Upper lobe of right lung (tissue), 1 donor: ENCODE measurements around the gene PARP1. TPM values are rescaled to one million over a fixed set of nuclear protein-coding genes. Genes with fewer than 3 reads are reported as not detected.

ENCODE experiments used
- ATAC-seq: fragments of 200-7000 bp; cut with Tn5 transposase; one replicate; pipeline ENCODE4 v1.9.1; 2020; ENCODE audit warnings: mild to moderate bottlenecking, moderate library complexity
- DNase-seq: peaks from one replicate; pipeline ENCODE4 v3.0.0-alpha.2; 2020
- H3K27ac ChIP-seq: fragments of 200-600 bp; one replicate; pipeline ENCODE4 v1.8.0; 2022
- H3K27me3 ChIP-seq: fragments of 200-600 bp; one replicate; pipeline ENCODE4 v1.8.0; 2022; ENCODE audit warnings: mild to moderate bottlenecking
- H3K36me3 ChIP-seq: fragments of 200-600 bp; one replicate; pipeline ENCODE4 v1.8.0; 2022
- H3K4me1 ChIP-seq: fragments of 200-600 bp; one replicate; pipeline ENCODE4 v1.8.0; 2022
- H3K4me3 ChIP-seq: fragments of 200-600 bp; one replicate; pipeline ENCODE4 v1.8.0; 2022; ENCODE audit warnings: mild to moderate bottlenecking
- H3K9me3 ChIP-seq: fragments of 200-600 bp; one replicate; pipeline ENCODE4 v1.8.0; 2022
- intact Hi-C: fragments of 100-400 bp; cut with DNase I; formaldehyde crosslinking; loops from one replicate; pipeline ENCODE4 v1.11.0; 2022
- long read RNA-seq: library from polyadenylated mRNA; unstranded; transcript quantifications from one replicate; pipeline ENCODE4 v2.0.0, GENCODE V29; 2021
- total RNA-seq: library from RNA; stranded (reverse); fragmentation: NEBNext Ultra II Directional; extraction: Animal tissue kit (Norgen Biotek cat#: 25700); gene quantifications from one replicate; pipeline ENCODE4 v1.2.1, GENCODE V29; 2021
- TF ChIP-seq, protein P1 (sequence below): fragments of 200-600 bp; IDR thresholded peaks from one replicate; pipeline ENCODE4 v1.8.0; 2022; ENCODE audit warnings: antibody characterized with exemption
- donor health status: DM: no; HTN: yes; CAD: no; lungs with severe emphysema.

The PARP1 gene
- total RNA-seq = 64.6 TPM
- long read RNA-seq, transcript PARP1-203 (23 exons, 3,958 nt) = major isoform, 112 of 127 reads
- long read RNA-seq, partial matches to known transcripts = 12 of 127 reads
- long read RNA-seq, other reads (novel, unspliced or antisense) = 3 of 127 reads

DNA sequence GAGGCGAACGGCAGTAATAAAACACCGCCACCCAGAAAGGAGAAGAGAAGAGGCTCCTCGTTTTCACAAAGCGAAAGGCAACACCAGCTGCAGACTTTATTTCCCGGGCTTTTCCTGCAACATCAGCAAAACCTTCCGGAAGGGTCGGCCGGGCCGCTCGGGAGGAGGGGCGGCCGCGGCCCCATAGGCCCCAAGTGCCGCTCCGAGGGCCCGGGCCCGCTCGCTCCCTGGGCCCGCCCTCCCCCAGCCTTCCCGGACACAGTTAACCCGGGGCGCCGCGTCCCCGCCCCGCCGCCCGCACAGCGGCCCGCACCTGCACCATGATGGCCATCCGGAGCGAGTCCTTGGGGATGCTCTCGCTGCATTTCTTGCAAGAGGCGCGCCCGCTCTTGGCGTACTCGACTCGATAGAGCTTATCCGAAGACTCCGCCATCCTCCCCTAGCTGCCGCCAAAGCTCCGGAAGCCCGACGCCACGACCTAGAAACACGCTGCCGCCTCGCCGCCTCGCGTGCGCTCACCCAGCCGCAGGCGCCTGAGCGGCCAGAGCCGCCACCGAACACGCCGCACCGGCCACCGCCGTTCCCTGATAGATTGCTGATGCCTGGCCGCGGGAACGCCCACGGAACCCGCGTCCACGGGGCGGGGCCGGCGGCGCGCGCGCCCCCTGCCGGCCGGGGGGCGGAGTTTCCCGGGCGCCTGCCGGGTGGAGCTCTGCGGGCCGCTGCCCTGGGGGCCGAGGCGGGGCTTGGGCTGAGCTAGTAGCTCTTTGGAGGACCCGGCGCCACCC is at the start of gene PARP1:
Gene PARP1, minus strand, starts transcription at position 597 of the 788 bp plus-strand sequence. Its CDS starts 164 bp downstream, at position 433.
- no peaks in the 10 kb centered on the region for H3K27me3 ChIP-seq
- intact Hi-C loops = no loop called here
- H3K9me3 ChIP-seq = no peaks in the 10 kb centered on the region
- DNase-seq (peak; percentile 95), ATAC-seq (peak; percentile 97)
- peaks cover 30% of the 10 kb centered on the region for H3K4me1 ChIP-seq
- peak within 1 kb of the TSS; percentile 80 for H3K27ac ChIP-seq
- no peaks in the 10 kb centered on the region for H3K36me3 ChIP-seq
- peak within 1 kb of the TSS; percentile 84 for H3K4me3 ChIP-seq
- TF ChIP-seq, protein P1, sequence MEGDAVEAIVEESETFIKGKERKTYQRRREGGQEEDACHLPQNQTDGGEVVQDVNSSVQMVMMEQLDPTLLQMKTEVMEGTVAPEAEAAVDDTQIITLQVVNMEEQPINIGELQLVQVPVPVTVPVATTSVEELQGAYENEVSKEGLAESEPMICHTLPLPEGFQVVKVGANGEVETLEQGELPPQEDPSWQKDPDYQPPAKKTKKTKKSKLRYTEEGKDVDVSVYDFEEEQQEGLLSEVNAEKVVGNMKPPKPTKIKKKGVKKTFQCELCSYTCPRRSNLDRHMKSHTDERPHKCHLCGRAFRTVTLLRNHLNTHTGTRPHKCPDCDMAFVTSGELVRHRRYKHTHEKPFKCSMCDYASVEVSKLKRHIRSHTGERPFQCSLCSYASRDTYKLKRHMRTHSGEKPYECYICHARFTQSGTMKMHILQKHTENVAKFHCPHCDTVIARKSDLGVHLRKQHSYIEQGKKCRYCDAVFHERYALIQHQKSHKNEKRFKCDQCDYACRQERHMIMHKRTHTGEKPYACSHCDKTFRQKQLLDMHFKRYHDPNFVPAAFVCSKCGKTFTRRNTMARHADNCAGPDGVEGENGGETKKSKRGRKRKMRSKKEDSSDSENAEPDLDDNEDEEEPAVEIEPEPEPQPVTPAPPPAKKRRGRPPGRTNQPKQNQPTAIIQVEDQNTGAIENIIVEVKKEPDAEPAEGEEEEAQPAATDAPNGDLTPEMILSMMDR = peak; percentile 63

DNA sequence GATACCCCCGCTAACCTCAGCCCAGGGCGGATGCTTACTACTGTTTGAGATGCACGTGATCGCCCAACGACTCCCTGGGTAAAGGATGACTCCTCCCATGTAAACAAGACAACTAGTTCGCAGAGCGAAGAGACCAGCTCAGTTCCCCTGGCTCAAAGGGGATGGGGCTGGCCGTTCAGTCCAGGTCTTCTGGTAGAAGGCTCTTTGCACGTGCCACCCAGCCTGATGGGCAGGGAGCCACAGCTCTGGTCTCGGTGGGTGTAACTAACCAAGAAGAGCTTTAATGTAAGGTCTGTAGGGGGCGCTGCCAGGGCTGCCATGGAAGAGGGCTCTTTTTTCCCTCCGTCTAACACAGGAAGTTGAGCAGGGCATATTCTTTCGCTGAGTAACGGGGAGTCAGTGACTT is 49.4 kb upstream of the PARP1 start:
- Histone ChIP-seq H3K27me3 (peaks cover 4% of the 10 kb centered on the region), H3K27ac (no peak overlapping the region), H3K9me3 (no peaks in the 10 kb centered on the region), H3K4me1 (no peaks in the 10 kb centered on the region), H3K36me3 (no peaks in the 10 kb centered on the region), H3K4me3 (no peak overlapping the region)
- intact Hi-C loops = no loop called here
- TF ChIP-seq, protein P1 = peak; percentile 21
- DNase-seq (no peak), ATAC-seq (peak; percentile 39)

DNA sequence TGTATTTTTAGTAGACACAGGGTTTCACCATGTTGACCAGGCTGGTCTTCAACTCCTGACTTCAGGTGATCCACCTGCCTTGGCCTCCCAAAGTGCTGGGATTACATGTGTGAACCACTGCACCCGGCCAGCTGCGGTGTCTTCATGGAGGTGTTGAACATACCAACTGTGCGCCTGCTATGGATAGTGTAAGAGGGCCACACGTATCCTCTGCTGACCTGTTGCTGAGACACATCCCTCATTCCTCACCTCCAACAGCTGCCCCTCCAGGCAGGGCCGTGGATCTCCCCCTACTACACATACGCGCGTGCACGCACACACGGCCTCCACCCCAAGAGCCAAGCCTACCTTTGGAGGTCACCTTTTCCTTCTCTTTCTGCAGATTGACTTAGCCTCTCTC is 48.0 kb upstream of the PARP1 start:
- TF ChIP-seq, protein P1 = no peak
- H3K27ac ChIP-seq = no peak overlapping the region
- intact Hi-C loops = no loop called here
- peaks cover 4% of the 10 kb centered on the region for H3K27me3 ChIP-seq
- no peaks in the 10 kb centered on the region for H3K36me3 ChIP-seq
- H3K4me1 ChIP-seq = no peaks in the 10 kb centered on the region
- H3K9me3 ChIP-seq = no peaks in the 10 kb centered on the region
- DNase-seq (no peak), ATAC-seq (no peak)
- H3K4me3 ChIP-seq = no peak overlapping the region

DNA sequence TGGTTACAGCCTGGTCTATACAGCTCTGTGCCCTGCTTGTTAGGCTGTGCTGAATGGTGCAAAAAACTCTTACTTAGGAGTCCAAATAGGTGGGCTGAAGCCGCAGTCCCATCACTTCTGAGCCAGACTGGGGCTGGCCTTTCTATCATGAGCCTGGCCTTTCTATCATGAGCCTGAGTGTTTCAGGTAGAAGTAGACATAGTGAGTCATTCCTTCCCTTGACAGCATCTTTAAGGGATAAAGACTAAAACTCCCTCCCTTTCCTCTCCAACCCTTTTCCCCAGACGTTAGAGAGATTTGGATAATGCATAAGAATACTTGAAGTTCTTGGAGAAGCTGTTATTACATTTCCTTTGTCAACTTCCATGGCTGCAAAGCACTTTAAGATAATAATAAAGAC is 46.5 kb upstream of the PARP1 start:
- Histone ChIP-seq H3K36me3 (no peaks in the 10 kb centered on the region), H3K4me3 (no peak overlapping the region), H3K27me3 (peaks cover 4% of the 10 kb centered on the region), H3K4me1 (no peaks in the 10 kb centered on the region), H3K9me3 (no peaks in the 10 kb centered on the region), H3K27ac (no peak overlapping the region)
- intact Hi-C loops = no loop called here
- ATAC-seq (no peak), DNase-seq (no peak)
- TF ChIP-seq, protein P1 = no peak

DNA sequence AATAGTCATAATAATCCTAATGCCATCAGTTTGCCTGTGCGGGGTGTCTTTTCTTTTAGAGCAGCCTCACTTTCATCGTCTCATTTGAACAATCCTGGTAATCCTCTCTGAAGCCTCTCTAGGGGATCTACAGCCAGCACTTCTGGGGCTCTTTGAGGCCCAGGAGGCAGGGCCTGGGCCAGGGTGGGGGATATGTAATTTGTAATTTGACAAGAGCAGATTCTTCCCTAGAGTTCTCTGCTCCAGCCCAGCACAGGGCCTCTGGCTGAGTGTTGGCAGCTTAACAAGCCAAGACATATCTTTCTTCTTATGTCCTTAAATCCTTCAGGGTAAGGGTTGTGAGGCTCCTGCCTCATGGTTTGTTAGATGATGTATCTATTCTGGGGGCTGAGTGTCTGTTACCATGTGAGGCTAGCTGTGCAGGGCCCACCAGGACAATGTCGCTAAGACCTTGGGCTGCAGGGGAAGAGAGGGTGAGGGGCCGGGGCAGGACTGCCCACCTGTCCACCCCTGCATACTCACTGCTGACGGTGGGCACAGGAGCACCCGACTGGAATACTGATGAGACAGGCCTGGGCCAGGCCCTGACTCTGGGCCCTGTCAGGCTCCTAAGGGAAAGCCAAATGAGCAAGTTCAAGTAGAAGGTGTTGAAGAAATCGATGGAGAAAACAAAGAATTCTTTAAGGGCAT is 45.3 kb upstream of the PARP1 start:
- intact Hi-C loops = no loop called here
- H3K9me3 ChIP-seq = no peaks in the 10 kb centered on the region
- peak; percentile 24 for ATAC-seq
- no peak for DNase-seq
- no peak overlapping the region for H3K27ac ChIP-seq
- peaks cover 4% of the 10 kb centered on the region for H3K27me3 ChIP-seq
- H3K4me3 ChIP-seq = no peak overlapping the region
- H3K36me3 ChIP-seq = no peaks in the 10 kb centered on the region
- no peaks in the 10 kb centered on the region for H3K4me1 ChIP-seq
- TF ChIP-seq, protein P1 = no peak
